HepG2 (cell line): Measurements from ENCODE around the gene TACO1. TPM values are rescaled to one million over a fixed set of nuclear protein-coding genes. Genes with fewer than 3 reads are reported as not detected.
A peak's percentile ranks its signal among the peaks of the same experiment; 100 is the strongest.

ENCODE experiments used
- ATRX ChIP-seq: sonication (generic); formaldehyde crosslinking; IDR thresholded peaks from 2 replicates; pipeline ENCODE4 v1.4.0; 2020; ENCODE audit warnings: missing genetic modification reagents, borderline replicate concordance
- MYNN ChIP-seq: sonication (generic); formaldehyde crosslinking; IDR thresholded peaks from 2 replicates; pipeline ENCODE4 v1.4.0; 2020; ENCODE audit warnings: mild to moderate bottlenecking, low read depth, missing genetic modification reagents
- RXRB ChIP-seq: IDR thresholded peaks from 2 replicates; pipeline ENCODE4 v1.6.1; 2016; ENCODE audit warnings: borderline replicate concordance, missing genetic modification reagents, missing compliant biosample characterization
- SETDB1 ChIP-seq: sonication (generic); formaldehyde crosslinking; IDR thresholded peaks from 2 replicates; pipeline ENCODE4 v1.5.1; 2020; ENCODE audit warnings: missing genetic modification reagents, mild to moderate bottlenecking, borderline replicate concordance
- TAF1 ChIP-seq: sonication (generic); formaldehyde crosslinking; IDR thresholded peaks from 2 replicates; pipeline ENCODE4 v1.4.0; 2020; ENCODE audit warnings: missing genetic modification reagents
- YEATS4 ChIP-seq: sonication (generic); formaldehyde crosslinking; IDR thresholded peaks from 2 replicates; pipeline ENCODE4 v1.4.0; 2020; ENCODE audit warnings: missing genetic modification reagents, borderline replicate concordance
- ZNF207 ChIP-seq: fragments of 450-650 bp; IDR thresholded peaks from 2 replicates; pipeline ENCODE4 v1.6.1; 2016; ENCODE audit warnings: antibody characterized with exemption, borderline replicate concordance
- ZNF260 ChIP-seq: sonication (generic); formaldehyde crosslinking; IDR thresholded peaks from 2 replicates; pipeline ENCODE4 v1.4.0; 2020; ENCODE audit warnings: missing genetic modification reagents, low read depth, mild to moderate bottlenecking, borderline replicate concordance
- ZNF329 ChIP-seq: sonication (generic); formaldehyde crosslinking; IDR thresholded peaks from 2 replicates; pipeline ENCODE4 v1.9.0; 2021; ENCODE audit warnings: low read depth, mild to moderate bottlenecking, missing genetic modification reagents
- polyA plus RNA-seq, 8 experiments: library from polyadenylated mRNA; depleted of rRNA in 3 of 8; stranded (reverse) in 7 of 8; unstranded in 1 of 8; fragments of >200 nt; fragmentation: Illumina TruSeq in 4 of 8; extraction: Trizol in 4 of 8; gene quantifications; 2 replicates each; pipeline versions ENCODE4 v1.2.1 to v1.2.3, GENCODE V29; 2011 to 2016; ENCODE audit warnings: low read depth in 4 of 8, missing spikeins in 1 of 8, mixed read lengths in 1 of 8; ENCODE audit not compliant: insufficient read depth in 1 of 8
- total RNA-seq, 5 experiments: library from RNA; depleted of rRNA; stranded (reverse); fragments of >200 nt; fragmentation: Illumina TruSeq; extraction: Trizol; gene quantifications; 2 replicates each; pipeline ENCODE4 v1.2.3, GENCODE V29; 2016; ENCODE audit warnings: low read depth in 1 of 5
- TF ChIP-seq, protein P1 (sequence below), 2 experiments: sonication (generic) in 1 of 2; formaldehyde crosslinking in 1 of 2; IDR thresholded peaks; 2 replicates each; pipeline versions ENCODE4 v1.4.0 to v1.6.1; 2016 to 2020; ENCODE audit warnings: borderline replicate concordance in 1 of 2, low read depth in 1 of 2, mild to moderate bottlenecking in 1 of 2, missing genetic modification reagents in 1 of 2
- TF ChIP-seq, protein P2 (sequence below): sonication (generic); formaldehyde crosslinking; IDR thresholded peaks from 2 replicates; pipeline ENCODE4 v1.4.0; 2020; ENCODE audit warnings: mild to moderate bottlenecking, missing genetic modification reagents
- TF ChIP-seq, protein P3 (sequence below): sonication (generic); formaldehyde crosslinking; IDR thresholded peaks from 2 replicates; pipeline ENCODE4 v1.8.0; 2022; ENCODE audit warnings: missing genetic modification reagents, mild to moderate bottlenecking, moderate library complexity, borderline replicate concordance

TACO1 gene
- total and polyA plus RNA-seq, 2 of the 13 experiments (the other 11 are each of a cell fraction or from before 2014, with no cell fraction given) = 34.7 to 53.6 TPM

- TF ChIP-seq, protein P1, sequence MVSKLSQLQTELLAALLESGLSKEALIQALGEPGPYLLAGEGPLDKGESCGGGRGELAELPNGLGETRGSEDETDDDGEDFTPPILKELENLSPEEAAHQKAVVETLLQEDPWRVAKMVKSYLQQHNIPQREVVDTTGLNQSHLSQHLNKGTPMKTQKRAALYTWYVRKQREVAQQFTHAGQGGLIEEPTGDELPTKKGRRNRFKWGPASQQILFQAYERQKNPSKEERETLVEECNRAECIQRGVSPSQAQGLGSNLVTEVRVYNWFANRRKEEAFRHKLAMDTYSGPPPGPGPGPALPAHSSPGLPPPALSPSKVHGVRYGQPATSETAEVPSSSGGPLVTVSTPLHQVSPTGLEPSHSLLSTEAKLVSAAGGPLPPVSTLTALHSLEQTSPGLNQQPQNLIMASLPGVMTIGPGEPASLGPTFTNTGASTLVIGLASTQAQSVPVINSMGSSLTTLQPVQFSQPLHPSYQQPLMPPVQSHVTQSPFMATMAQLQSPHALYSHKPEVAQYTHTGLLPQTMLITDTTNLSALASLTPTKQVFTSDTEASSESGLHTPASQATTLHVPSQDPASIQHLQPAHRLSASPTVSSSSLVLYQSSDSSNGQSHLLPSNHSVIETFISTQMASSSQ (IDR thresholded peaks at IDR 0.05; ENCODE audit: low read depth) = 0 out of 2 replicates have a peak, but pooled peaks have one; percentile 22
- TF ChIP-seq, protein P1 (CRISPR knock-in tag; IDR thresholded peaks at IDR 0.05; ENCODE audit: borderline replicate concordance) = peak; percentile 78; the same call in 1 of the 2 replicates
- TF ChIP-seq ZNF260 (CRISPR knock-in tag) = no peak
- no peak for TF ChIP-seq ZNF329 (CRISPR knock-in tag)
- TF ChIP-seq SETDB1 (CRISPR knock-in tag) = no peak
- TF ChIP-seq, protein P2, sequence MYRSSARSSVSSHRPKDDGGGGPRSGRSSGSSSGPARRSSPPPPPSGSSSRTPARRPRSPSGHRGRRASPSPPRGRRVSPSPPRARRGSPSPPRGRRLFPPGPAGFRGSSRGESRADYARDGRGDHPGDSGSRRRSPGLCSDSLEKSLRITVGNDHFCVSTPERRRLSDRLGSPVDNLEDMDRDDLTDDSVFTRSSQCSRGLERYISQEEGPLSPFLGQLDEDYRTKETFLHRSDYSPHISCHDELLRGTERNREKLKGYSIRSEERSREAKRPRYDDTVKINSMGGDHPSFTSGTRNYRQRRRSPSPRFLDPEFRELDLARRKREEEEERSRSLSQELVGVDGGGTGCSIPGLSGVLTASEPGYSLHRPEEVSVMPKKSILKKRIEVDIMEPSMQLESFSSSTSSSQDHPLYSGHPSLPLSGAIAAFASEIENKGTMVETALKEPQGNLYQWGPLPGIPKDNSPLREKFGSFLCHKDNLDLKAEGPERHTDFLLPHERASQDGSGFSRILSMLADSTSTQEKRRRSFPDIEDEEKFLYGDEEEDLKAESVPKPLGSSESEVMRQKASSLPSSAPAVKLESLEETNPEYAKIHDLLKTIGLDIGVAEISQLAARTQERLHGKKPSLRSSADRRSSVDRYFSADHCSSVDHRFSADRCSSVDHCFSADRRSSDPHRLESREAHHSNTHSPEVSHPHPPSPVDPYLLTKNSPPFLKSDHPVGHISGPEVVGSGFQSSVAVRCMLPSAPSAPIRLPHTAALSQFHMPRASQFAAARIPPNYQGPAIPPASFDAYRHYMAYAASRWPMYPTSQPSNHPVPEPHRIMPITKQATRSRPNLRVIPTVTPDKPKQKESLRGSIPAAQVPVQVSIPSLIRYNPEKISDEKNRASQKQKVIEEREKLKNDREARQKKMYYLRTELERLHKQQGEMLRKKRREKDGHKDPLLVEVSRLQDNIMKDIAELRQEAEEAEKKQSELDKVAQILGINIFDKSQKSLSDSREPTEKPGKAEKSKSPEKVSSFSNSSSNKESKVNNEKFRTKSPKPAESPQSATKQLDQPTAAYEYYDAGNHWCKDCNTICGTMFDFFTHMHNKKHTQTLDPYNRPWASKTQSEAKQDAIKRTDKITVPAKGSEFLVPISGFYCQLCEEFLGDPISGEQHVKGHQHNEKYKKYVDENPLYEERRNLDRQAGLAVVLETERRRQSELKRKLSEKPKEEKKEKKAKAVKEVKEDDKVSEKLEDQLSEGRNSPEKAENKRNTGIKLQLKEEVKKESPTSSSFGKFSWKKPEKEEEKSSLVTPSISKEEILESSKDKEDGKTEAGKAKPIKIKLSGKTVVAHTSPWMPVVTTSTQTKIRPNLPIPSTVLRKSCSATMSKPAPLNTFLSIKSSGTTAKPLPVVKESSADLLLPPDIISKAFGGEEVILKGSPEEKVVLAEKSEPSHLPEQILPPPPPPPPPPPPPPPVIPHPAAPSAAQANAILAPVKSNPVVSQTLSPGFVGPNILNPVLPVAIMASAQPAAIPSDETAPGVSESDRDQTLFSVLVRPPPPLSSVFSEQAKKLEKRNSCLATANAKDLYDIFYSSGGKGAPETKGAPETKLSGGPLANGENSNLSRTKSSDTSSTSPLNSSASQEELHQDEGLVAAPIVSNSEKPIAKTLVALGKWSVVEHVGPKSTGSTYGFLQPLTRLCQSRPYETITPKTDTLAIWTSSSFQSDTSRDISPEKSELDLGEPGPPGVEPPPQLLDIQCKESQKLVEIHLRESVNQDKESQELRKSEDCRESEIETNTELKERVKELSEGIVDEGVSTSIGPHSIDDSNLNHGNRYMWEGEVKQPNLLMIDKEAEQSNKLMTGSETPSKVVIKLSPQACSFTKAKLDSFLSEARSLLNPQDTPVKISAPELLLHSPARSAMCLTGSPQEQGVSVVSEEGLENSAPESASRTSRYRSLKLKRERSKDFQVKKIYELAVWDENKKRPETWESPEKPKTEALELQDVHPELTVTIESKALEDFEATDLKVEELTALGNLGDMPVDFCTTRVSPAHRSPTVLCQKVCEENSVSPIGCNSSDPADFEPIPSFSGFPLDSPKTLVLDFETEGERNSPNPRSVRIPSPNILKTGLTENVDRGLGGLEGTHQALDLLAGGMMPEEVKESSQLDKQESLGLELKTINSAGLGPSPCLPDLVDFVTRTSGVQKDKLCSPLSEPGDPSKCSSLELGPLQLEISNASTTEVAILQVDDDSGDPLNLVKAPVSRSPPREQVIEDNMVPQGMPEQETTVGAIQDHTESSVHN (CRISPR knock-in tag) = 0 out of 2 replicates have a peak, but pooled peaks have one; percentile 56
- no peak for TF ChIP-seq MYNN (CRISPR knock-in tag)
- peak; percentile 48; the same call in 1 of the 2 replicates for TF ChIP-seq RXRB (CRISPR knock-in tag)
- no peak for TF ChIP-seq ATRX
- no peak; the same call in 1 of the 2 replicates for TF ChIP-seq YEATS4 (CRISPR knock-in tag)
- TF ChIP-seq, protein P3, sequence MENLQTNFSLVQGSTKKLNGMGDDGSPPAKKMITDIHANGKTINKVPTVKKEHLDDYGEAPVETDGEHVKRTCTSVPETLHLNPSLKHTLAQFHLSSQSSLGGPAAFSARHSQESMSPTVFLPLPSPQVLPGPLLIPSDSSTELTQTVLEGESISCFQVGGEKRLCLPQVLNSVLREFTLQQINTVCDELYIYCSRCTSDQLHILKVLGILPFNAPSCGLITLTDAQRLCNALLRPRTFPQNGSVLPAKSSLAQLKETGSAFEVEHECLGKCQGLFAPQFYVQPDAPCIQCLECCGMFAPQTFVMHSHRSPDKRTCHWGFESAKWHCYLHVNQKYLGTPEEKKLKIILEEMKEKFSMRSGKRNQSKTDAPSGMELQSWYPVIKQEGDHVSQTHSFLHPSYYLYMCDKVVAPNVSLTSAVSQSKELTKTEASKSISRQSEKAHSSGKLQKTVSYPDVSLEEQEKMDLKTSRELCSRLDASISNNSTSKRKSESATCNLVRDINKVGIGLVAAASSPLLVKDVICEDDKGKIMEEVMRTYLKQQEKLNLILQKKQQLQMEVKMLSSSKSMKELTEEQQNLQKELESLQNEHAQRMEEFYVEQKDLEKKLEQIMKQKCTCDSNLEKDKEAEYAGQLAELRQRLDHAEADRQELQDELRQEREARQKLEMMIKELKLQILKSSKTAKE (CRISPR knock-in tag) = no peak
- no peak for TF ChIP-seq ZNF207
- peak; percentile 94 for TF ChIP-seq TAF1 (CRISPR knock-in tag)
Observed at GRCh38 chr17:63621684-63622573, 21.2 kb downstream of the TACO1 start, which contains the start of gene MAP3K3 (continued).
